H1 (cell line): ENCODE data around the gene PRF1. TPM values are rescaled to one million over a fixed set of nuclear protein-coding genes. Genes with fewer than 3 reads are reported as not detected.

Experiments
- EGR1 ChIP-seq: IDR thresholded peaks from 2 replicates; pipeline ENCODE4 v1.6.1; 2011; ENCODE audit warnings: low read depth, low read length, borderline replicate concordance
- POLR2AphosphoS5 ChIP-seq: IDR thresholded peaks from 2 replicates; pipeline ENCODE4 v1.6.1; 2011; ENCODE audit warnings: low read depth, low read length
- SIN3A ChIP-seq, 2 experiments: IDR thresholded peaks in 1 of 2; conservative IDR thresholded peaks in 1 of 2; 2 replicates each; pipeline ENCODE4 v1.6.1; 2011 to 2012; ENCODE audit warnings: low read length in 2 of 2, improper control_type of control experiment in 1 of 2, low read depth in 1 of 2, mild to moderate bottlenecking in 1 of 2
- TAF1 ChIP-seq: IDR thresholded peaks from 2 replicates; pipeline ENCODE4 v1.6.1; 2011; ENCODE audit warnings: mild to moderate bottlenecking, low read depth, low read length
- polyA plus RNA-seq, 7 experiments: library from polyadenylated mRNA; depleted of rRNA in 3 of 7; stranded (reverse) in 5 of 7; unstranded in 2 of 7; fragments of >200 nt in 5 of 7; fragments of 200-250 nt in 2 of 7; gene quantifications; 1 replicate in 5 of 7; 2 replicates in 1 of 7; 4 replicates in 1 of 7; pipeline versions ENCODE4 v1.2.1 to v1.2.3, GENCODE V29; 2011 to 2013; ENCODE audit warnings: missing spikeins in 2 of 7, mixed read lengths in 2 of 7
- total RNA-seq: library from RNA; stranded (reverse); fragmentation: NEBNext Ultra II Directional; extraction: Animal tissue kit (Norgen Biotek cat#: 25700); gene quantifications from 2 replicates; pipeline ENCODE4 v1.2.1, GENCODE V29; 2021
- TF ChIP-seq, protein P1 (sequence below): IDR thresholded peaks from 2 replicates; pipeline ENCODE4 v1.6.1; 2012; ENCODE audit warnings: inconsistent platforms
- TF ChIP-seq, protein P2 (sequence below), 3 experiments: IDR thresholded peaks; 1 replicate in 2 of 3; 2 replicates in 1 of 3; pipeline versions ENCODE4 v1.5.1 to v1.6.1; 2011; ENCODE audit warnings: low read length in 3 of 3, mild to moderate bottlenecking in 3 of 3, inconsistent platforms in 2 of 3, low read depth in 1 of 3, moderate library complexity in 1 of 3; ENCODE audit not compliant: insufficient read depth in 1 of 3; ENCODE audit errors: control extremely low read depth in 1 of 3

The PRF1 gene
- total and polyA plus RNA-seq, 2 of the 8 experiments (the other 6 are each of a cell fraction or from before 2014, with no cell fraction given), result 0.15 TPM; not detected in 1

DNA sequence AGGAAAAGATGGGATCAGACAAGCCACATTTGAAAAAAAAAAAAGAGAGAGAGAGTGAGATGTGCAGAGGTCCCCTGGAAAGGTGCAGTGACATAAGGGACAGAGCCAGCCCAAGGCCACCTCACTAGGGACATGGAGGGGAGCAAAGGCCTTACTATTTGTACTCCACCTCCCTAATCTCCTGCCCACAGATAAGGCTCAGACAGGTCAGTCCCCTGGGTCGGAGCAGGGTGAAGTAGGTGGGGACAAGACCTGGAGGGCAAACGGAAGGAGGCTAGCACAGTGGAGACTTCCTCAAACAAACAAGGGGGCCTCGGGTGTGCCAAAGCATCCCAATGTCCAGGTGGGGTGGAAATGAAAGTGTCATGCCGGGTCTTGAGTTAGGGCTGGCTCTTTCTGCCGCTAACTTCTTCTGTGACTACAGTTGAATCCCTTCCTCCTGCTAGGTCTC is 7.0 kb downstream of the PRF1 start (continued):
- TF ChIP-seq POLR2AphosphoS5, result no peak
- TF ChIP-seq, protein P1, sequence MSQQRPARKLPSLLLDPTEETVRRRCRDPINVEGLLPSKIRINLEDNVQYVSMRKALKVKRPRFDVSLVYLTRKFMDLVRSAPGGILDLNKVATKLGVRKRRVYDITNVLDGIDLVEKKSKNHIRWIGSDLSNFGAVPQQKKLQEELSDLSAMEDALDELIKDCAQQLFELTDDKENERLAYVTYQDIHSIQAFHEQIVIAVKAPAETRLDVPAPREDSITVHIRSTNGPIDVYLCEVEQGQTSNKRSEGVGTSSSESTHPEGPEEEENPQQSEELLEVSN, result no peak
- TF ChIP-seq, protein P2, sequence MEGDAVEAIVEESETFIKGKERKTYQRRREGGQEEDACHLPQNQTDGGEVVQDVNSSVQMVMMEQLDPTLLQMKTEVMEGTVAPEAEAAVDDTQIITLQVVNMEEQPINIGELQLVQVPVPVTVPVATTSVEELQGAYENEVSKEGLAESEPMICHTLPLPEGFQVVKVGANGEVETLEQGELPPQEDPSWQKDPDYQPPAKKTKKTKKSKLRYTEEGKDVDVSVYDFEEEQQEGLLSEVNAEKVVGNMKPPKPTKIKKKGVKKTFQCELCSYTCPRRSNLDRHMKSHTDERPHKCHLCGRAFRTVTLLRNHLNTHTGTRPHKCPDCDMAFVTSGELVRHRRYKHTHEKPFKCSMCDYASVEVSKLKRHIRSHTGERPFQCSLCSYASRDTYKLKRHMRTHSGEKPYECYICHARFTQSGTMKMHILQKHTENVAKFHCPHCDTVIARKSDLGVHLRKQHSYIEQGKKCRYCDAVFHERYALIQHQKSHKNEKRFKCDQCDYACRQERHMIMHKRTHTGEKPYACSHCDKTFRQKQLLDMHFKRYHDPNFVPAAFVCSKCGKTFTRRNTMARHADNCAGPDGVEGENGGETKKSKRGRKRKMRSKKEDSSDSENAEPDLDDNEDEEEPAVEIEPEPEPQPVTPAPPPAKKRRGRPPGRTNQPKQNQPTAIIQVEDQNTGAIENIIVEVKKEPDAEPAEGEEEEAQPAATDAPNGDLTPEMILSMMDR (IDR thresholded peaks at IDR 0.05; ENCODE audit: control extremely low read depth in 1 of 3, insufficient read depth in 1 of 3, low read depth in 1 of 3, low read length in 3 of 3), result no peak
- TF ChIP-seq EGR1, result no peak
- TF ChIP-seq TAF1, result no peak
- TF ChIP-seq SIN3A (conservative IDR thresholded peaks at IDR 0.05 in 1 of 2, IDR thresholded peaks at IDR 0.05 in 1 of 2; ENCODE audit: low read depth in 1 of 2, low read length in 2 of 2), result no peak
